Islet of Langerhans (tissue), 1 donor: ENCODE measurements around the gene RANBP3.
"Not testable (repeated sequence)": the region's sequence is repeated elsewhere in the genome, so short reads cannot be mapped to it uniquely, and the experiment has no call there.

ENCODE experiments used
- FAIRE-seq: peaks from one replicate; lab custom pipeline; 2011; peaks lifted over from hg19 to GRCh38; lab: Jason Lieb, UNC

RANBP3 gene

GRCh38 chr19:5977785-5978605 is at the start of gene RANBP3:
Gene RANBP3 (minus strand): TSS chr19:5978140. CDS start chr19:5978082, 58 bp downstream.
- FAIRE-seq, result no peak

- FAIRE-seq, result no peak
Measured at GRCh38 chr19:6026390-6027227, 48.7 kb upstream of the RANBP3 start.

GRCh38 chr19:6024756-6025155 is 46.8 kb upstream of the RANBP3 start:
- FAIRE-seq, result not testable (repeated sequence)

- FAIRE-seq, result no peak
Measured at GRCh38 chr19:6023936-6024335, 46.0 kb upstream of the RANBP3 start.

- no peak for FAIRE-seq
Measured at GRCh38 chr19:6023085-6023682, 45.2 kb upstream of the RANBP3 start.

GRCh38 chr19:6022570-6023064 is 44.7 kb upstream of the RANBP3 start:
- no peak for FAIRE-seq

- FAIRE-seq, result no peak
Measured at GRCh38 chr19:6021878-6022569, 44.1 kb upstream of the RANBP3 start.

- no peak for FAIRE-seq
Measured at GRCh38 chr19:6020972-6021805, 43.2 kb upstream of the RANBP3 start.

- no peak for FAIRE-seq
Measured at GRCh38 chr19:6020166-6020882, 42.4 kb upstream of the RANBP3 start.

- FAIRE-seq, result no peak
Measured at GRCh38 chr19:6018786-6019185, 40.8 kb upstream of the RANBP3 start.

- FAIRE-seq, result no peak
Measured at GRCh38 chr19:6017576-6017975, 39.6 kb upstream of the RANBP3 start.

- no peak for FAIRE-seq
Measured at GRCh38 chr19:6015841-6016545, 38.1 kb upstream of the RANBP3 start.

GRCh38 chr19:6014551-6015135 is 36.7 kb upstream of the RANBP3 start:
- FAIRE-seq, result no peak

GRCh38 chr19:6012426-6013170 is 34.7 kb upstream of the RANBP3 start:
- no peak for FAIRE-seq

GRCh38 chr19:6011794-6012193 is 33.9 kb upstream of the RANBP3 start:
- FAIRE-seq, result no peak

GRCh38 chr19:6011206-6011605 is 33.3 kb upstream of the RANBP3 start:
- no peak for FAIRE-seq

GRCh38 chr19:6010107-6010506 is 32.2 kb upstream of the RANBP3 start:
- FAIRE-seq, result no peak

- FAIRE-seq, result no peak
Measured at GRCh38 chr19:6007866-6008265, 29.9 kb upstream of the RANBP3 start.

- FAIRE-seq, result no peak
Measured at GRCh38 chr19:6006896-6007295, 29.0 kb upstream of the RANBP3 start.
